K562 (cell line): ENCODE results near the gene C3. TPM values are rescaled to one million over a fixed set of nuclear protein-coding genes. Genes with fewer than 3 reads are reported as not detected.

Experiments
- ASH1L ChIP-seq: fragments of 450-650 bp; IDR thresholded peaks from 2 replicates; pipeline ENCODE4 v1.6.1; 2018; ENCODE audit warnings: borderline replicate concordance, mild to moderate bottlenecking, low read depth; ENCODE audit not compliant: partially characterized antibody
- CBFB ChIP-seq: sonication (generic); formaldehyde crosslinking; IDR thresholded peaks from 2 replicates; pipeline ENCODE4 v1.4.0; 2020; ENCODE audit warnings: mild to moderate bottlenecking, missing genetic modification reagents
- FOSL1 ChIP-seq: fragments of 200-800 bp; sonication (Bioruptor generic); conservative IDR thresholded peaks from 2 replicates; pipeline ENCODE4 v1.6.1; 2016; ENCODE audit warnings: missing genetic modification characterization, missing compliant biosample characterization
- FOXA3 ChIP-seq, 2 experiments: fragments of 450-650 bp in 1 of 2; sonication (generic) in 1 of 2; formaldehyde crosslinking; IDR thresholded peaks in 1 of 2; conservative IDR thresholded peaks in 1 of 2; 2 replicates each; pipeline versions ENCODE4 v1.4.0 to v1.8.0; 2020 to 2022; ENCODE audit warnings: mild to moderate bottlenecking in 2 of 2, missing genetic modification reagents in 1 of 2
- PHF8 ChIP-seq: fragments of 200-600 bp; sonication (generic); IDR thresholded peaks from 2 replicates; pipeline ENCODE4 v1.6.1; 2012; ENCODE audit warnings: mixed run types, mild to moderate bottlenecking, inconsistent platforms, low read length, moderate library complexity, borderline replicate concordance
- PTRF ChIP-seq: fragments of 450-650 bp; IDR thresholded peaks from 2 replicates; pipeline ENCODE4 v1.6.1; 2016; ENCODE audit warnings: mild to moderate bottlenecking, missing genetic modification characterization, missing compliant biosample characterization
- SREBF2 ChIP-seq: sonication (generic); formaldehyde crosslinking; IDR thresholded peaks from 2 replicates; pipeline ENCODE4 v1.4.0; 2020; ENCODE audit warnings: mild to moderate bottlenecking, missing genetic modification reagents
- TCF7 ChIP-seq: sonication (generic); IDR thresholded peaks from 2 replicates; pipeline ENCODE4 v1.6.1; 2016; ENCODE audit warnings: antibody characterized with exemption, borderline replicate concordance
- TGIF2 ChIP-seq: sonication (generic); formaldehyde crosslinking; IDR thresholded peaks from 2 replicates; pipeline ENCODE4 v1.8.1; 2022; ENCODE audit warnings: mild to moderate bottlenecking, missing genetic modification reagents, moderate library complexity
- ZFP36 ChIP-seq: fragments of 150-350 bp; IDR thresholded peaks from 2 replicates; pipeline ENCODE4 v1.6.1; 2018; ENCODE audit warnings: low read length, low read depth; ENCODE audit not compliant: partially characterized antibody
- ZNF12 ChIP-seq: sonication (generic); formaldehyde crosslinking; IDR thresholded peaks from 2 replicates; pipeline ENCODE4 v1.4.0; 2020; ENCODE audit warnings: mild to moderate bottlenecking, missing genetic modification reagents
- ZNF586 ChIP-seq: fragments of 450-650 bp; formaldehyde crosslinking; conservative IDR thresholded peaks from 2 replicates; pipeline ENCODE4 v1.4.0; 2020; ENCODE audit warnings: mild to moderate bottlenecking, moderate library complexity
- ZNF695 ChIP-seq: fragments of 450-650 bp; formaldehyde crosslinking; IDR thresholded peaks from 2 replicates; pipeline ENCODE4 v1.4.0; 2020; ENCODE audit warnings: mild to moderate bottlenecking, moderate library complexity
- polyA plus RNA-seq, 8 experiments: library from polyadenylated mRNA; depleted of rRNA in 4 of 8; stranded (reverse) in 5 of 8; unstranded in 3 of 8; fragments of >200 nt; fragmentation: Nextera tagmentation in 2 of 8; fragmentation: Illumina TruSeq in 1 of 8; extraction: Ambion mirVana in 2 of 8; extraction: Trizol in 1 of 8; gene quantifications; 2 replicates each; pipeline versions ENCODE4 v1.2.1 to v1.2.3, GENCODE V29; 2011 to 2014; ENCODE audit warnings: inconsistent platforms in 1 of 8, missing spikeins in 1 of 8
- total RNA-seq, 7 experiments: library from RNA; depleted of rRNA in 6 of 7; stranded (reverse); fragments of >200 nt in 6 of 7; fragmentation: Illumina TruSeq in 2 of 7; extraction: Trizol in 2 of 7; gene quantifications; 2 replicates each; pipeline versions ENCODE4 v1.2.1 to v1.2.3, GENCODE V29; 2011 to 2021; ENCODE audit warnings: low replicate concordance in 1 of 7
- TF ChIP-seq, protein P1 (sequence below), 2 experiments: IDR thresholded peaks; 2 replicates each; pipeline ENCODE4 v1.6.1; 2011; ENCODE audit warnings: borderline replicate concordance in 1 of 2, control low read depth in 1 of 2, low read depth in 1 of 2, low read length in 1 of 2, mild to moderate bottlenecking in 1 of 2, mixed read lengths in 1 of 2, moderate library complexity in 1 of 2; ENCODE audit not compliant: insufficient read depth in 1 of 2, insufficient read length in 1 of 2, poor library complexity in 1 of 2, severe bottlenecking in 1 of 2; ENCODE audit errors: extremely low read depth in 1 of 2
- TF ChIP-seq, protein P2 (sequence below): fragments of 450-650 bp; IDR thresholded peaks from 2 replicates; pipeline ENCODE4 v1.6.1; 2016; ENCODE audit warnings: missing biosample characterization, missing genetic modification characterization
- TF ChIP-seq, protein P3 (sequence below): fragments of 250-450 bp; sonication (Bioruptor Pico); IDR thresholded peaks from 2 replicates; pipeline ENCODE4 v1.9.0; 2021; ENCODE audit warnings: mild to moderate bottlenecking, inconsistent platforms
- TF ChIP-seq, protein P4 (sequence below): sonication (generic); formaldehyde crosslinking; IDR thresholded peaks from 2 replicates; pipeline ENCODE4 v1.8.0; 2022; ENCODE audit warnings: missing genetic modification reagents, mild to moderate bottlenecking, moderate library complexity, borderline replicate concordance
- TF ChIP-seq, protein P5 (sequence below): fragments of 250-450 bp; sonication (Bioruptor Pico); IDR thresholded peaks from 2 replicates; pipeline ENCODE4 v1.5.0; 2021
- TF ChIP-seq, protein P6 (sequence below): conservative IDR thresholded peaks from 2 replicates; pipeline ENCODE4 v1.6.1; 2011; ENCODE audit warnings: low read depth, mild to moderate bottlenecking, low read length; ENCODE audit not compliant: control insufficient read depth

The C3 gene
- total and polyA plus RNA-seq, 9 of the 15 experiments (the other 6 are each of a cell fraction or from before 2014, with no cell fraction given), result 0.59 to 10.6 (median 2.2) TPM

DNA sequence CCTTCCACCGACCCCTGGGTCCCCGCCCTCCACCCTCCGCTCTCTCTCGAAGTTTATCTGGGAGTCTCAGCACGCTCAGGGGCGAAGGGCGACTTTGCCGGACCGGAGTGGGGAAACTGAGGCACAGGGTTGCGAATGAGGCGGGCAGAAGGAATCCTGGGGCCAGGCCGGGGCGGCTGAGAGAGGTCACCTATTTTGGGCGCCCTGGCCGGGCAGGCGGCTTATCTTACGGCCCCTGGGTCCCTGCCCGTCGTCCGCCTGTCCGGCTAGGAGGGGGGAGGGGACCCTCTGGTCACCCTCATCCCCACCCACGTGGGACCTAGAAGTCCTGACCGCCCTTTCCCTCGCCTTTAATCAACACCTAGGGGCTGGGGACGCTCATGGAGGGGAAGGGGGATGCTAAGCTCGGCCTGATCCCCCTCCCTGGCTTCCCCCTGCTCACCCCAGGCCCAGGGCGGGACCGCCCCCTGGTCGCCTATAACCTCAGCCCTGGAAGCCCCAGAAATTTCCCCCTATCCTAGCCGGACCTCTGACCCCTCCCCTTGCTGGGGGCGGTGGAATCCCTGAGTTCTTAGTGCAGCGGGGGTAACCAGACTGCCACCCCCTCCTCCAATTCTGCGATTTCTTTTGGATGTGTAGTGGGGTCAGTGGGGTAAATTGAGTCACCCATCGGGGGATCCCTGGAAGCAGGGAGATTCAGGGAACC, 19.6 kb upstream of the C3 start (continued):
- TF ChIP-seq, protein P1, sequence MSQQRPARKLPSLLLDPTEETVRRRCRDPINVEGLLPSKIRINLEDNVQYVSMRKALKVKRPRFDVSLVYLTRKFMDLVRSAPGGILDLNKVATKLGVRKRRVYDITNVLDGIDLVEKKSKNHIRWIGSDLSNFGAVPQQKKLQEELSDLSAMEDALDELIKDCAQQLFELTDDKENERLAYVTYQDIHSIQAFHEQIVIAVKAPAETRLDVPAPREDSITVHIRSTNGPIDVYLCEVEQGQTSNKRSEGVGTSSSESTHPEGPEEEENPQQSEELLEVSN (IDR thresholded peaks at IDR 0.05; ENCODE audit: borderline replicate concordance in 1 of 2, extremely low read depth in 1 of 2, insufficient read depth in 1 of 2, insufficient read length in 1 of 2, low read depth in 1 of 2, low read length in 1 of 2, poor library complexity in 1 of 2, severe bottlenecking in 1 of 2), result peak; percentile 56 to 83
- TF ChIP-seq FOXA3 (CRISPR knock-in tag; conservative IDR thresholded peaks at IDR 0.05 in 1 of 2, IDR thresholded peaks at IDR 0.05 in 1 of 2) (no peak), CBFB (CRISPR knock-in tag) (no peak), FOSL1 (tag) (no peak), PHF8 (no peak), SREBF2 (no peak), TCF7 (no peak), PTRF (tag) (no peak), ASH1L (no peak), ZNF586 (CRISPR knock-in tag) (no peak), ZFP36 (no peak), ZNF12 (peak; percentile 77; the same call in 1 of the 2 replicates), ZNF695 (CRISPR knock-in tag) (no peak), TGIF2 (CRISPR knock-in tag) (no peak)
- TF ChIP-seq, protein P2, sequence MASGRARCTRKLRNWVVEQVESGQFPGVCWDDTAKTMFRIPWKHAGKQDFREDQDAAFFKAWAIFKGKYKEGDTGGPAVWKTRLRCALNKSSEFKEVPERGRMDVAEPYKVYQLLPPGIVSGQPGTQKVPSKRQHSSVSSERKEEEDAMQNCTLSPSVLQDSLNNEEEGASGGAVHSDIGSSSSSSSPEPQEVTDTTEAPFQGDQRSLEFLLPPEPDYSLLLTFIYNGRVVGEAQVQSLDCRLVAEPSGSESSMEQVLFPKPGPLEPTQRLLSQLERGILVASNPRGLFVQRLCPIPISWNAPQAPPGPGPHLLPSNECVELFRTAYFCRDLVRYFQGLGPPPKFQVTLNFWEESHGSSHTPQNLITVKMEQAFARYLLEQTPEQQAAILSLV (tag), result no peak
- TF ChIP-seq, protein P3, sequence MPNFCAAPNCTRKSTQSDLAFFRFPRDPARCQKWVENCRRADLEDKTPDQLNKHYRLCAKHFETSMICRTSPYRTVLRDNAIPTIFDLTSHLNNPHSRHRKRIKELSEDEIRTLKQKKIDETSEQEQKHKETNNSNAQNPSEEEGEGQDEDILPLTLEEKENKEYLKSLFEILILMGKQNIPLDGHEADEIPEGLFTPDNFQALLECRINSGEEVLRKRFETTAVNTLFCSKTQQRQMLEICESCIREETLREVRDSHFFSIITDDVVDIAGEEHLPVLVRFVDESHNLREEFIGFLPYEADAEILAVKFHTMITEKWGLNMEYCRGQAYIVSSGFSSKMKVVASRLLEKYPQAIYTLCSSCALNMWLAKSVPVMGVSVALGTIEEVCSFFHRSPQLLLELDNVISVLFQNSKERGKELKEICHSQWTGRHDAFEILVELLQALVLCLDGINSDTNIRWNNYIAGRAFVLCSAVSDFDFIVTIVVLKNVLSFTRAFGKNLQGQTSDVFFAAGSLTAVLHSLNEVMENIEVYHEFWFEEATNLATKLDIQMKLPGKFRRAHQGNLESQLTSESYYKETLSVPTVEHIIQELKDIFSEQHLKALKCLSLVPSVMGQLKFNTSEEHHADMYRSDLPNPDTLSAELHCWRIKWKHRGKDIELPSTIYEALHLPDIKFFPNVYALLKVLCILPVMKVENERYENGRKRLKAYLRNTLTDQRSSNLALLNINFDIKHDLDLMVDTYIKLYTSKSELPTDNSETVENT, result no peak
- TF ChIP-seq, protein P4, sequence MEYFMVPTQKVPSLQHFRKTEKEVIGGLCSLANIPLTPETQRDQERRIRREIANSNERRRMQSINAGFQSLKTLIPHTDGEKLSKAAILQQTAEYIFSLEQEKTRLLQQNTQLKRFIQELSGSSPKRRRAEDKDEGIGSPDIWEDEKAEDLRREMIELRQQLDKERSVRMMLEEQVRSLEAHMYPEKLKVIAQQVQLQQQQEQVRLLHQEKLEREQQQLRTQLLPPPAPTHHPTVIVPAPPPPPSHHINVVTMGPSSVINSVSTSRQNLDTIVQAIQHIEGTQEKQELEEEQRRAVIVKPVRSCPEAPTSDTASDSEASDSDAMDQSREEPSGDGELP (CRISPR knock-in tag), result peak; percentile 58; the same call in 1 of the 2 replicates
- TF ChIP-seq, protein P5, sequence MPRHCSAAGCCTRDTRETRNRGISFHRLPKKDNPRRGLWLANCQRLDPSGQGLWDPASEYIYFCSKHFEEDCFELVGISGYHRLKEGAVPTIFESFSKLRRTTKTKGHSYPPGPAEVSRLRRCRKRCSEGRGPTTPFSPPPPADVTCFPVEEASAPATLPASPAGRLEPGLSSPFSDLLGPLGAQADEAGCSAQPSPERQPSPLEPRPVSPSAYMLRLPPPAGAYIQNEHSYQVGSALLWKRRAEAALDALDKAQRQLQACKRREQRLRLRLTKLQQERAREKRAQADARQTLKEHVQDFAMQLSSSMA, result no peak
- TF ChIP-seq, protein P6, sequence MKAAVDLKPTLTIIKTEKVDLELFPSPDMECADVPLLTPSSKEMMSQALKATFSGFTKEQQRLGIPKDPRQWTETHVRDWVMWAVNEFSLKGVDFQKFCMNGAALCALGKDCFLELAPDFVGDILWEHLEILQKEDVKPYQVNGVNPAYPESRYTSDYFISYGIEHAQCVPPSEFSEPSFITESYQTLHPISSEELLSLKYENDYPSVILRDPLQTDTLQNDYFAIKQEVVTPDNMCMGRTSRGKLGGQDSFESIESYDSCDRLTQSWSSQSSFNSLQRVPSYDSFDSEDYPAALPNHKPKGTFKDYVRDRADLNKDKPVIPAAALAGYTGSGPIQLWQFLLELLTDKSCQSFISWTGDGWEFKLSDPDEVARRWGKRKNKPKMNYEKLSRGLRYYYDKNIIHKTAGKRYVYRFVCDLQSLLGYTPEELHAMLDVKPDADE, result no peak; the same call in 1 of the 2 replicates
